HepG2 (cell line): ENCODE measurements around the gene MGMT. TPM values are rescaled to one million over a fixed set of nuclear protein-coding genes. Genes with fewer than 3 reads are reported as not detected.

ENCODE experiments used
- ATAC-seq: fragments of 200-7000 bp; cut with Tn5 transposase; 3 replicates; pipeline ENCODE4 v1.9.1; 2020; ENCODE audit warnings: mild to moderate bottlenecking, moderate library complexity
- BruUV-seq: library from RNA; stranded (reverse); fragments of 400-500 nt; replicated peaks from 2 replicates; lab custom pipeline; 2021; lab: Mats Ljungman, UMichigan
- CTCF ChIA-PET: fragments of 300-600 bp; formaldehyde crosslinking; extraction: SDS; loops from one replicate; lab custom pipeline; 2021; ENCODE audit warnings: low total read pairs, inconsistent platforms, low intra/inter-chr PET ratio; lab: Yijun Ruan, JAX
- POLR2A ChIA-PET: fragments of 350-600 bp; sonication (Branson Sonifier 250); formaldehyde crosslinking; loops from one replicate; lab custom pipeline; 2020; ENCODE audit warnings: antibody characterized with exemption, inconsistent platforms; lab: Yijun Ruan, JAX
- DNase-seq: peaks from one replicate; pipeline ENCODE4 v3.0.0-alpha.2; 2015; ENCODE audit warnings: low spot score
- FAIRE-seq: peaks from 3 replicates; lab custom pipeline; 2011; peaks lifted over from hg19 to GRCh38; lab: Jason Lieb, UNC
- H2AFZ ChIP-seq: one replicate; pipeline ENCODE4 v1.6.1; 2011; ENCODE audit warnings: low read length, inconsistent platforms
- H3K27ac ChIP-seq: fragments of 300-600 bp; 3 replicates; pipeline ENCODE4 v1.8.0; 2011; ENCODE audit warnings: mixed run types, mild to moderate bottlenecking, mixed read lengths, low read length, inconsistent platforms; ENCODE audit not compliant: insufficient read depth; ENCODE audit errors: extremely low read length
- H3K27me3 ChIP-seq, 2 experiments: fragments of 200-600 bp in 1 of 2; 2 replicates in 1 of 2; 3 replicates in 1 of 2; pipeline versions ENCODE4 v1.6.0 to v1.8.0; 2011; ENCODE audit warnings: low read length in 2 of 2, mild to moderate bottlenecking in 2 of 2, moderate library complexity in 2 of 2, inconsistent platforms in 1 of 2; ENCODE audit not compliant: insufficient read depth in 2 of 2, control insufficient read depth in 1 of 2
- H3K36me3 ChIP-seq, 2 experiments: fragments of 200-600 bp in 1 of 2; replicated peaks in 1 of 2; 2 replicates in 1 of 2; 3 replicates in 1 of 2; pipeline versions ENCODE4 v1.5.1 to v1.8.0; 2011; ENCODE audit warnings: low read length in 2 of 2, inconsistent platforms in 1 of 2; ENCODE audit not compliant: insufficient read depth in 2 of 2, control insufficient read depth in 1 of 2
- H3K4me1 ChIP-seq: 2 replicates; pipeline ENCODE4 v1.5.1; 2012; ENCODE audit warnings: low read length, inconsistent platforms; ENCODE audit not compliant: insufficient read depth
- H3K4me2 ChIP-seq: 2 replicates; pipeline ENCODE4 v1.6.0; 2011; ENCODE audit warnings: low read depth, low read length, inconsistent platforms
- H3K4me3 ChIP-seq, 3 experiments: fragments of 200-600 bp in 1 of 3; sonication (generic), shearing (Covaris generic) in 1 of 3; replicated peaks in 1 of 3; 2 replicates each; pipeline ENCODE4 v1.5.1; 2011 to 2016; ENCODE audit warnings: low read length in 3 of 3, inconsistent platforms in 2 of 3, low read depth in 2 of 3, mild to moderate bottlenecking in 2 of 3, control low read depth in 1 of 3, mixed read lengths in 1 of 3; ENCODE audit not compliant: insufficient read depth in 1 of 3
- H3K79me2 ChIP-seq: one replicate; pipeline ENCODE4 v1.6.1; 2011; ENCODE audit warnings: low read length, inconsistent platforms; ENCODE audit not compliant: insufficient read depth
- H3K9ac ChIP-seq: 2 replicates; pipeline ENCODE4 v1.6.0; 2011; ENCODE audit warnings: mild to moderate bottlenecking, low read depth, low read length, inconsistent platforms; ENCODE audit not compliant: insufficient read depth
- H3K9me3 ChIP-seq: 2 replicates; pipeline ENCODE4 v1.5.1; 2012; ENCODE audit warnings: mild to moderate bottlenecking, low read length
- H4K20me1 ChIP-seq: 2 replicates; pipeline ENCODE4 v1.6.0; 2011; ENCODE audit warnings: inconsistent platforms, mild to moderate bottlenecking, low read length, moderate library complexity; ENCODE audit not compliant: insufficient read depth
- HNF4A ChIP-seq: sonication (generic); formaldehyde crosslinking; IDR thresholded peaks from 2 replicates; pipeline ENCODE4 v1.4.0; 2020; ENCODE audit warnings: missing genetic modification reagents
- KLF9 ChIP-seq: IDR thresholded peaks from 2 replicates; pipeline ENCODE4 v1.6.1; 2016; ENCODE audit warnings: low read depth
- ZBTB3 ChIP-seq: sonication (generic); formaldehyde crosslinking; IDR thresholded peaks from 2 replicates; pipeline ENCODE4 v1.4.0; 2020; ENCODE audit warnings: low read depth, mild to moderate bottlenecking, moderate library complexity, missing genetic modification reagents, borderline replicate concordance
- WGBS: methylation state at CpG from one replicate; pipeline ENCODE4 v1.1.6; 2017; ENCODE audit warnings: low lambda C conversion rate; 5-methylcytosine and 5-hydroxymethylcytosine counted together
- in situ Hi-C: cut with HindIII; loops from 2 replicates; pipeline ENCODE4 v1.10.0; 2017; ENCODE audit warnings: low pct_unique_long_range_greater_than_20kb; ENCODE audit not compliant: extremely low pct_ligation_motif_present
- intact Hi-C: fragments of 100-400 bp; cut with micrococcal nuclease; formaldehyde crosslinking; loops from one replicate; pipeline ENCODE4 v1.10.0; 2022; ENCODE audit not compliant: unreplicated experiment
- polyA plus RNA-seq, 8 experiments: library from polyadenylated mRNA; depleted of rRNA in 3 of 8; stranded (reverse) in 7 of 8; unstranded in 1 of 8; fragments of >200 nt; fragmentation: Illumina TruSeq in 4 of 8; extraction: Trizol in 4 of 8; gene quantifications; 2 replicates each; pipeline versions ENCODE4 v1.2.1 to v1.2.3, GENCODE V29; 2011 to 2016; ENCODE audit warnings: low read depth in 4 of 8, missing spikeins in 1 of 8, mixed read lengths in 1 of 8; ENCODE audit not compliant: insufficient read depth in 1 of 8
- total RNA-seq, 5 experiments: library from RNA; depleted of rRNA; stranded (reverse); fragments of >200 nt; fragmentation: Illumina TruSeq; extraction: Trizol; gene quantifications; 2 replicates each; pipeline ENCODE4 v1.2.3, GENCODE V29; 2016; ENCODE audit warnings: low read depth in 1 of 5

The MGMT gene
- total and polyA plus RNA-seq, 2 of the 13 experiments (the other 11 are each of a cell fraction or from before 2014, with no cell fraction given): 12.0 to 19.5 TPM

- Histone ChIP-seq H3K27ac (no peak overlapping the region), H3K79me2 (no peaks in the 10 kb centered on the region), H3K9ac (no peak overlapping the region), H3K4me1 (0 out of 2 replicates have a peak, but pooled peaks cover 11% of the 10 kb centered on the region), H3K36me3 (no peaks in the 10 kb centered on the region; a peak in 1 of 5 replicates), H3K9me3 (peaks cover 4% of the 10 kb centered on the region; the same call in 1 of the 2 replicates), H3K4me3 (no peak overlapping the region), H3K4me2 (no peak overlapping the region), H2AFZ (no peak overlapping the region), H4K20me1 (no peaks in the 10 kb centered on the region), H3K27me3 (no peaks in the 10 kb centered on the region)
- ChIA-PET CTCF (no interaction called here), POLR2A (no interaction called here)
- WGBS: 45% methylated on average over 6 of the region's 6 CpGs
- in situ Hi-C loops: no loop called here
- FAIRE-seq (no peak), ATAC-seq (no peak), DNase-seq (no peak)
- BruUV-seq: no TSS peak
- TF ChIP-seq HNF4A (CRISPR knock-in tag): 0 out of 2 replicates have a peak, but pooled peaks have one; percentile 7
- no peak for TF ChIP-seq KLF9 (CRISPR knock-in tag)
- intact Hi-C loops: no loop called here
These were observed 93.3 kb downstream of the MGMT start for GRCh38 chr10:129560361-129560760.

- no peaks in the 10 kb centered on the region for H3K79me2 ChIP-seq
- H3K4me3 ChIP-seq: no peak overlapping the region
- no peak overlapping the region for H3K4me2 ChIP-seq
- no peak overlapping the region for H3K27ac ChIP-seq
- H3K9ac ChIP-seq: no peak overlapping the region
- intact Hi-C loops (no loop called here), in situ Hi-C loops (no loop called here)
- CTCF ChIA-PET: no interaction called here
- FAIRE-seq: no peak
- peaks cover 14% of the 10 kb centered on the region; the same call in 1 of the 2 replicates for H3K9me3 ChIP-seq
- no peaks in the 10 kb centered on the region for H3K27me3 ChIP-seq
- no TSS peak for BruUV-seq
- H3K4me1 ChIP-seq: 0 out of 2 replicates have a peak, but pooled peaks cover 11% of the 10 kb centered on the region
- H2AFZ ChIP-seq: no peak overlapping the region
- POLR2A ChIA-PET: no interaction called here
- no peak for ATAC-seq
- TF ChIP-seq ZBTB3 (CRISPR knock-in tag): no peak
- no peaks in the 10 kb centered on the region for H4K20me1 ChIP-seq
- no peaks in the 10 kb centered on the region; a peak in 2 of 5 replicates for H3K36me3 ChIP-seq
- DNase-seq: no peak
- WGBS: 87% methylated on average over 8 of the region's 8 CpGs
These were observed 95.4 kb downstream of the MGMT start for GRCh38 chr10:129562487-129562886.
